ENCODE results near the gene ORC2.

The ORC2 gene

GRCh38 chr2:200963124-200963917 is at the start of gene ORC2:
Gene ORC2 (minus strand): TSS chr2:200963660. CDS start chr2:200958123, 5,537 bp downstream.
- peak; percentile 82 for DNase-seq (ENCODE audit: low read depth)
- peak within 1 kb of the TSS; percentile 87 for H3K4me3 ChIP-seq (ENCODE audit: low read length)
- TF ChIP-seq CTCF (conservative IDR thresholded peaks at IDR 0.05; ENCODE audit: low read depth, low read length), result peak; percentile 54

GRCh38 chr2:201008296-201008829 is 44.9 kb upstream of the ORC2 start:
- TF ChIP-seq CTCF (conservative IDR thresholded peaks at IDR 0.05; ENCODE audit: low read depth, low read length), result no peak
- H3K4me3 ChIP-seq (ENCODE audit: low read length), result no peak overlapping the region
- no peak for DNase-seq (ENCODE audit: low read depth)

- no peak overlapping the region for H3K4me3 ChIP-seq (ENCODE audit: low read length)
- TF ChIP-seq CTCF (conservative IDR thresholded peaks at IDR 0.05; ENCODE audit: low read depth, low read length), result no peak
- no peak for DNase-seq (ENCODE audit: low read depth)
Measured at GRCh38 chr2:201007584-201007998, 44.1 kb upstream of the ORC2 start.

GRCh38 chr2:201006704-201007103 is 43.2 kb upstream of the ORC2 start:
- no peak for DNase-seq (ENCODE audit: low read depth)
- H3K4me3 ChIP-seq (ENCODE audit: low read length), result no peak overlapping the region
- TF ChIP-seq CTCF (conservative IDR thresholded peaks at IDR 0.05; ENCODE audit: low read depth, low read length), result no peak

- no peak for TF ChIP-seq CTCF (conservative IDR thresholded peaks at IDR 0.05; ENCODE audit: low read depth, low read length)
- DNase-seq (ENCODE audit: low read depth), result no peak
- H3K4me3 ChIP-seq (ENCODE audit: low read length), result no peak overlapping the region
Measured at GRCh38 chr2:201004370-201004769, 40.9 kb upstream of the ORC2 start.

GRCh38 chr2:200993097-200993496 is 29.6 kb upstream of the ORC2 start:
- TF ChIP-seq CTCF (conservative IDR thresholded peaks at IDR 0.05; ENCODE audit: low read depth, low read length), result no peak
- no peak for DNase-seq (ENCODE audit: low read depth)
- no peak overlapping the region for H3K4me3 ChIP-seq (ENCODE audit: low read length)

GRCh38 chr2:200987137-200987536 is 23.7 kb upstream of the ORC2 start:
- DNase-seq (ENCODE audit: low read depth), result no peak
- H3K4me3 ChIP-seq (ENCODE audit: low read length), result no peak overlapping the region
- TF ChIP-seq CTCF (conservative IDR thresholded peaks at IDR 0.05; ENCODE audit: low read depth, low read length), result no peak

All from retinal pigment epithelial cell (primary cell).